NAMALWA (cell line): ENCODE data around the gene ENDOU.

Experiments used
- DNase-seq: peaks from one replicate; pipeline ENCODE4 v3.0.0-alpha.2; 2015; ENCODE audit warnings: low spot score

The ENDOU gene, protein sequence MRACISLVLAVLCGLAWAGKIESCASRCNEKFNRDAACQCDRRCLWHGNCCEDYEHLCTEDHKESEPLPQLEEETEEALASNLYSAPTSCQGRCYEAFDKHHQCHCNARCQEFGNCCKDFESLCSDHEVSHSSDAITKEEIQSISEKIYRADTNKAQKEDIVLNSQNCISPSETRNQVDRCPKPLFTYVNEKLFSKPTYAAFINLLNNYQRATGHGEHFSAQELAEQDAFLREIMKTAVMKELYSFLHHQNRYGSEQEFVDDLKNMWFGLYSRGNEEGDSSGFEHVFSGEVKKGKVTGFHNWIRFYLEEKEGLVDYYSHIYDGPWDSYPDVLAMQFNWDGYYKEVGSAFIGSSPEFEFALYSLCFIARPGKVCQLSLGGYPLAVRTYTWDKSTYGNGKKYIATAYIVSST

DNA sequence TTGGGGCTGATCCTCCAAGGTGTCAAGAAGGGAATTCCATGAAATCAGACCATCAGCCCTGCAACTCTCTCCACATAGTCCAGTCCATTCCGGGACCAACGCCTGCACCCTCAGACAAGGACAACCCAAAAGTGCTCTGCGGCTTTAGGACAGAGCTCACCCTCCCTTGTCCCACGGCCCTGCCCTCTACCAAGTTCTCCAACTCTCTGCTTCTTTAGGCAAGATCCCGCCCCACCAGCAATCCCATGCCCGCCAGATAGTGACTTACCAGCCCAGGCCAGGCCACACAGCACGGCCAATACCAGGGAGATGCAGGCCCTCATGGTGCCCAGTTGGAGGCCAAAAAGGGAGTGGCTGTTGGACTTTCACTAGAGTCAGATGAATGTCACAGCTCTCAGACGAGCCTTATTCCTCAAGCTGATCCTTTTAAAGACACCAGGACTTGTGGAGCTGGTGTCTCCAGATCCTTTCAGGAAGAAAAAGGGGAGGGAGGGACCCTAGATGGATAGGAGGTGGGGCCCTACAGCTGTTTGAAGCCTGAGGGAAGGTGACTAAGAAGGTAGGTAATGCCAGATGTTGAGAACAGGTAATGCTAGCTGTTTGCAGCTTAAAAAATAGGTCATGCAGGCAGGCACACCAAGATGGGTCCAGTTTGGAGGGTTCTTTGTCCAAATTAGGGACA is at the start of gene ENDOU:
ENDOU (minus strand) TSS at position 400 of the 682 bp plus-strand sequence; CDS start at position 323, 77 bp downstream.
- no peak for DNase-seq

DNA sequence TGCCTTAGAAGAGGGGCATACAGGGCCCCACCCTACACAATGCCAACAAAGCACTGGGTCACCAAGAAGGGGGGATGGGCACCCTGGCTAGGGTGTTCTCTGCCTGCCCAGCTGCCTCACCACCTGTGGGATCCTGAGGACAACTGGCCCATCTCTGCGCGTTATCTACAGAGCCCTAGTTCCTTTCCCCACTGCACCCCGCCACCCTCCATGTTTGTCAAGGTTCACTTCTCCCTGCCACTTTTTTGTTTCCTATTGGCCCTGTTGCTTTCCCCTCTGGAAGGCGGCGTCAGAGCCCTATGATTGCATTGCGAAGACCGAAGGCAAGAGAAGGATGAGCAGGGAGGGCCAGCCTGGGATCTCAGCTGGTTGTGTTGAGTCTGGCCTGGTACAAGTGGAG is 49.4 kb upstream of the ENDOU start:
- no peak for DNase-seq

DNA sequence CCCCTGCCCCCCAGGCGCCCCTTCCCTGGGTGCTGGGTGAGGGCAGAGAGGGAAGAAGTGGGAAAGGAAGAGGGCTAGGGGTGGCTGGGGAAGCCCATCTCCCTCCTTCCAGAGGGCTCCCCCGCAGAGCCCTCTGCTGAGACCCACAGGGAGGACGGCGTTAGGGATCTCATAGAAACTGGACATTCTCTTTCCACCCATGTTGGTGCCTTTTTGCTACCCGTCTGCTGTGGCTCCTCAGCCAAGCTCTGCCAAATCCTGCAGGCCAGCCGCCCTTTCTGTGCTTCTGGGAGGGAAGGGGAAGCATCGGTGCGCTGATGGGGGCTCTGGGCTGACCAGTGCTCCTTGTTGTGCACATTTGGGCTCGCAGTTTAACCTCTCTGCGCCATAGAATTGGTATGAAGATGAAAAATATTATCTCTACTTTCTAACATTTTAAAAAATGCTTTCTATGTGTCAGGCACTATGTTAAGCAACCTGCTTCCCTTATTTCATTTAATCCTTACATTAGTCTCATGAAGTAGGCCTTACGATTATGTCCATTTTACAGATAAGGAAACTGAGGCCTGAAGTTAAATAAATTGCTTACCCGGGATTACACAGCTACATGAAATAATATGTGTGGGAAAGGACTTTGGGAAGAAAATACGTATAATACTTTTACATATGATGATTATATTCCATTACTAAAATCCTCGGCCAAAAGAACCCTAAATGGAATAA is 48.7 kb upstream of the ENDOU start:
- no peak for DNase-seq

DNA sequence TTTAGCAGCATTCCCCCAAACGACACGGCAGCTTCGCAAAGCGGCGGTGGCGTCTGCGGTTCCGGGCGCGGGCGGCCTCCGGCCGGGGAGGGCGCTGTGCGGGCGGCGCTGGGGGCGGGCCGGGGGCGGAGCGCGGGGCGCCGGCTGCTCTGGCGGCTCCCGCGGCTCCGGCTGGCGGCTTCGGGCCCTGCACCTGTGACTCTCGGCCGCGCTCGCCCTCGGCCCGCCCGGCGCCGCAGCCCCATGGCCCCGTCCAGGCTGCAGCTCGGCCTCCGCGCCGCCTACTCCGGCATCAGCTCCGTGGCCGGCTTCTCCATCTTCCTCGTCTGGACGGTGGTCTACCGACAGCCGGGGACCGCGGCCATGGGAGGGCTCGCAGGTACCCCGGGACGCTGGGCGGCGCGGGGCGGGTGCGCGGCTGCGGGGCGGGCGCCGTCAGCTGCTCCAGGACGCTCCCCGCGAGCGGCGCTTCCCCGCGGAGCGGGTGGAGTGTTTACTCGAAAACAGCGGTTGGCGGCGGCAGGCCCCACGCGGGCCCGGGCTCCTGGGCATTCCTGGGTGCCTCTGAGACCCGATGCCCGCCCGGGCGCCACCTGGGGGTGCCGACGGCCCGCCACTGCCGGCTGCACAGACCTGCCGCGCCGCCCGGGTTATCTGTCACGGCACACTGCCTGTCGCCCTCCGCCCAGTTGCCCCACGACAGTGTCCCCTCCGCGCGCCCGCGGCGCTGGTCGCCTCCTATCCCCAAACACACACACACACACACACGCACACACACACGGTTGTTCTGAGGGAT is 48.0 kb upstream of the ENDOU start, which contains the start of gene SLC48A1:
SLC48A1 (plus strand) TSS at position 177 of the 796 bp plus-strand sequence; CDS start at position 244, 67 bp downstream.
- peak; percentile 78 for DNase-seq

DNA sequence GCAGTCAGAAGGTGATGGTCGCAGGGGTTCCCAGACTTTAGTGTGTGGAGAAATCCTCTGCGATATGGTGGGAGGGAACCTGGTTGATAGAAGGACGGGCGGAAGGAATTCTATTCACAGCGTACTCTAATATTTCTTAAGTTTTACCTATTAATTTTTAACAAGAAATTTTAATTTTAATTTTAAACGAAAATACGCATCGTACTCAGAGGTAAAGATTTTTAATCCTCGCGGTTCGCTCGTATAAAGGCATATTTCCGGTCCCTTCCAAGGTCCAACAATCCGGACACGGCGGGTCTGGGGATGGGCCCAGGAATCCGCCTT is 47.4 kb upstream of the ENDOU start:
- no peak for DNase-seq

DNA sequence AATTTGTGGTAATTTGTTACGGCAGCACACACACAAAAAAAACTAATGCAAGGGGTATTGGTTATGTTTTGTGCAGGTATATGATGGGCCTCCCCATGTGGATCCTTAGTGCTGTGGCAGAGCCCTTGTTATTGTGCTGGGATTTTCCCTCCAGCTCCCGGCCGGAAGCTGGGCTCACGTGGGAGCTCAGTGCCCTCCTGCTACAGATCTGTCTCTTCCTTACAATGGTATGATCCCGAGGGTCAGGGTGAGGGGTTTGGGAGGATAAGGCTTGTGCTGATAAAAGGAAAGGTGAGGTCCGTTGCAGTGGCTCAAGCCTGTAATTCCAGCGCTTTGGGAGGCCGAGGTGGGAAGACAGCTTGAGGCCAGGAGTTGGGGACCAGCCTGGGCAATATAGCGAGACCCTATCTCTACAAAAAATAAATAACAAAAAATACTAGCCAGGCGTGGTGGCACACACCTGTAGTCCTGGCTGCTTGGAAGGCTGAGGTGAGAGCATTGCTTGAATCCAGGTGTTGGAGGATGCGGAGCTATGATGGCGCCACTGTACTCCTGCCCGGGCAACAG is 46.9 kb upstream of the ENDOU start:
- no peak for DNase-seq

DNA sequence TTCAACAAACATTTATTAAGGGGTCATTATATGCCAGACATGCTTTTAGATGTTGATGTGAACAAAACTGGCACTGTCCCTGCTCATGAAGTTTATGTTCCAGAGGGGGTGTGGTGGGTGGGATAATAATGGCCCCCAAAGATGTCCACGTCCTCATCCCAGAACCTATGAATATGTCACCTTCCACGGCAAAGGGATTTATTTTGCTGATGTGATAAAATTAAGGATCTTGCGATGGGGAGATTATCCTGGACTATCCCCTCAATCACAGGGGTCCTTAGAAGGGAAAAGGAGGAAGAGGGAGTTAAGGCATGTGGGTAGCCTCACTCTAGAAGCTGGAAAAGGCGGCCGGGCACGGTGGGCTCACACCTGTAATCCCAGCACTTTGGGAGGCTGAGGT is 46.0 kb upstream of the ENDOU start:
- no peak for DNase-seq

DNA sequence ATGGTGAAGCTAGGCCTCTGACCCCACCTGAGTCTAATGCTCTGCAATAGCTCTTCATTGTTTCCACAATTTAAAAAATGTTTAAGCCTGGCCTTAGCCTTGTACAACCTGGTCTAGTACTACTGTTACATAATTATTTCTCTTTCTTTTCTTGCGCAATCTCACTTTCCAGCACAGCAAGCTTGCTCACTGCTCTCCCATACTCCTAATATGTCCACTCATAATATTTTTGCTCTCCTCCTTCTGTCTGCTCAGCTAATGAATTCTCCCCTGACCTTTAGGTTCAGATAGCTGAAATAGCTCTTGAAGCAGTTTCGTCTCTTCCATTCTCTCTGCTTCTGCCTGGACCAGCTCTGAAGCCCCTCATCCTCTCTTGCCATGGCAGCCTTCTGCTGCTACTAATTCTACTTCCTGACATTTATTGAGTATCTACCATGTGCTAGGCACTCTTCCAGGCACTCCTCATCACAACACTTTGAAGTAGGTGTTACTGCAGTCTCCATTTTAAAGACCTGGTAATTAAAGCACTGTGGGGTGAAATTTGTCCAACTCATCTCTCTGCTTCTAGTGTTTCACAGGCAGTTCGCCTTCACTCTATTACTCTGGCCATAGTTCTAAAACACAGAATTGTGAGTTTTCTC is 44.9 kb upstream of the ENDOU start:
- no peak for DNase-seq

DNA sequence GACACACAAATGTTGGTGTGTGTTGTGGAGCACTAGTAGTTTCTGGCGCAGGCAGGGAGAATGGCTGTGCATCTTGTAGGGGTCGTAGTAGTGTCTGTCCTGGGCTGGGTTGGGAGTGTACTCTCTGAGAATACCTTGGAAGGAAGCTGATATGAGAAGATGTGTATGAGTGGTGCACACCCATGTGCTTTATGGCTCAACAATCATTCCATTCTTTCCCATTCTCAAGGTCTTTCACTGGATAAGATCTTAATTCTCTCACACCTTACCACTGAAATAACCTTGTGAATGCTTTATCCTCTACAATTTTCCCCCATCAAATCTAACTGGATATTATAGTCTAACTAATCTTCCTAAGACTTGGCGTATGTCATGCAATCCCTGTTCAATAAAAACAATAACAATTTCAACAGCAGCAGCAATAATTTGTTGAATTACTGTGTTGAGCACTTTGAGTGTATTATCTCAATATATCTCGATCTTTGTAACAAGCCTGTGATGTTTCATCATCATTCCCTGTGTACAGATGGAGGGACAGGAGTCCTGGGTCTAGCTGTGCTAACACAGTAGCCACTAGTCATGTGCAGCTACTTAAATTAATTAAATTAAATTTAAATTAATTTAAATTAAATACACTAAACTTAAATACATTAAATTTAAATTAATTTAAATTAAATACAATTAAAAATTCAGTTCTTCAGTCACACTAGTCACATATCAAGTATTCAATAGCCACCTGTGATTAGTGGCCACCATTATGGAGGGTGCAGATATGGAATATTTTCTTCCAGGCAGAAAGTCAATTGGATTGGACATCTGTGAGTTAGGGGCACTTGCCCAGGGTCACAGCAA is 44.2 kb upstream of the ENDOU start:
- no peak for DNase-seq

DNA sequence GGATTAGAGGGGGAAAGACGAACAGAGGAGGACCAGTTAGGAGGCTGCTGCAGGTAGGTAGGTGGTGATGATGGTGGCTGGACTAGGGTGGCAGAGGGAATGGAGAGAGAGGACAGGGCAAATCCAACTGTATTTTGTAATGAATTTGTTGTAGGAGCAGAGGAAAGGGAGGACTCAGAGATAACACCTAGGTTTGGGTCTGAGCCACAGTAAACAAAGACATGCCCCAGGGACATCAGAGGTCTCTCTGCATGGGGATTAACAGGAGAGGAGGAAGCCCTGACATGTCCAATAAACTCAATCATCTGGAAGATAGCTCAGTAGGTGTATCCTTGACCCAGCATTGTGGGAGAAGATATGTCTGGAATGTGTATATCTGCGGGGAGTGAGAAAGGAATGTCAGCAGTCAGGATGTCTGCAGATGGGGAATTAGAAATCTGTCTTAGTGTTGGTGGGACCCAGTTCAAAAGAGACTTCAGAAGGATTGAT is 43.1 kb upstream of the ENDOU start:
- no peak for DNase-seq

DNA sequence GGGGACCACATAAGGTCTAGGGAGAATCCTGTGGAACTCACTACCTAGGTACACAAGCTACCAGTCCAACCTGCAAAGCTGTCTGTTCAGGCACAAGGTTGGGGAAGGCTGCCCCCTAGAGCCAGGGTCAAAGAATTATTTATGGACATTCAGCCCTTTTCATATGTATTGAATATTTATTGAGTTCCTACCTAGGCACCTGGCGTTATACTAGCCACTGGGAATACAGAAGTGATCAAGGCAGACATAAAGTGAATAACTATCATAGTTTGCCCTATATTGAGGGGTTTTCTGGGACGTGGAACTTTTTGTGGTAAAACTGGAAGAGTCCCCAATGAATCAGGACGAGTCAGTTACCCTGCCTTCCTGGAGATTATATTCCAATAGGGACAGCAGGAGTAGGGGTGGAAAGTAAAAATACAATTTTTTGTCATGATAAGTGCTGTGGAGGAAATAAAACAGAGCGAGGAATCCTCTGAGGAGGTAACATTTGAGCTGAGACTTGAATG is 42.0 kb upstream of the ENDOU start:
- peak; percentile 73 for DNase-seq

DNA sequence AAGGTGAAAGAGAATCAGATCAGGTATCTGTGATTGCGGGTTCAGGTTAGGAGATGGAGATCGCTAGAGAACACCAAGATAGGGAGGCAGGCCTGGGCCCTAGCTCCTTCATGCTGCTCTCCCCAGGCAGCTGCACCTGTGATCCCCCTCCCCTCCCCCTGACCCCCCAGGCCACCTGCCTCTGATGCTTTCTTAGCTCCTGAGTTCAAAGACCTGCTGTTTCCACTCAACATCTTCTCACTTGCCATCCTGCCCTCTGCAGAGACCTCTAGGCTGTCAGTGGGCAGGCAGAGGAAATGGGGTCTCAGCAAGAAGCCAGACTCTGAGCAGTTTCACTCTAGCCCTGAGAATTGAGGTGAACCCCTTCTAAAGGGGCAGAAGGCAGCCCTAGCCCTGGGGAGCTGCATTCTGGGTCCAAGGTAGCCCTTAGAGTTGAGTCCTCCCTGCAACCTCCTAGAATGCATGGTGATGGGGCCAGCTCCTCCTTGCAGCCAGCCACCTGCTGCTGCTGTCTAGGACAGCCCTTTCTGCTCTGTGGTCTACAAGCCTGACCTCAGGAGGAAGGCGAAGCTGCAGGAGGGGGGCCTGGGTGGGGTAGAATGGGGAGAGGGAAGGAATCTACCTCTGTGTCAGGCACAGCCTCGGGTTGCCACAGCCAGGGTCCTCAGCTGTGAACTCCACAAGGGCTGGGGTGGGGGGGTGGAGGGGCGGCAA is 41.4 kb upstream of the ENDOU start:
- no peak for DNase-seq

DNA sequence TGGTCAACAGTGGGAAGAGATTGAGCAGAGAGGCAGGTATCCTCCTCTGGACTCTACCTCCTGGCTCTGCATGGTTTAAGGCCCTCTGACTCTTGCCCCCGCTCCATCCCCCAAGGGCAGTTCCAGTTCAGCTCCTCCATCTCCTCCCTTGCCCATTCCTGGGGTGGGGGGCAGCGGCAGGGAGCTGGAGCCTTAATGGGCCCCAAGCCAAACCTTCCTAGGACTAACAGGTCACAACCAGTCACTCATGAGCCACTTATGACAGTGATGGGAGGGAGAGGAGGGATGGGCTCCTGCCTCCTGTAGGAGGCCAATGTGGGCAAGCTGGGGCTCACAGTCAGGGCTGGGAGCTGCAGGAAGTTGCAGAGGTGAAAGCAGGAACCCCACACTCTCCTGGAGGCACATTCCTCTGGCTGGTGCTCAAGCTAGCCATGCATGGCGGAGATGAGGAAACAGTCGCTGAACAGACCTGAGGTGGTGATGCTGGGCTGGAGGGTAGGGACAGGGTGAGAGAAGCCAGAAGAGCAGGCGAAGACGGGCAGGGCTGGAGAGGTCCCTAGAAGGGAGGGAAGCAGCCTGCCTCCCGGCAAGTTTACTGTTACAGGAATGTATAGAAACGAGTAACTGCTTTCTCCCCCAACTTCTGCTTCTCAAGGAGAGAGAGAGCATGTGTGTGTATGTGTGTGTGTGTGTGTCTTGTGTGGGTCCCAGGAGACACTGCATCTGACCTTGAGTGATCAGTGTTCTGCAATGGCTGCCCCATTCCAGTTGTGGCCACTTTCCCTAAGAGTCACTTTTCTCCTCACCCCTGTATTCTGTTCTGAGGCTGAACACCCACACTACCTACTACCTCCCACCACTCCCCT is 38.4 kb upstream of the ENDOU start:
- DNase-seq, result no peak

DNA sequence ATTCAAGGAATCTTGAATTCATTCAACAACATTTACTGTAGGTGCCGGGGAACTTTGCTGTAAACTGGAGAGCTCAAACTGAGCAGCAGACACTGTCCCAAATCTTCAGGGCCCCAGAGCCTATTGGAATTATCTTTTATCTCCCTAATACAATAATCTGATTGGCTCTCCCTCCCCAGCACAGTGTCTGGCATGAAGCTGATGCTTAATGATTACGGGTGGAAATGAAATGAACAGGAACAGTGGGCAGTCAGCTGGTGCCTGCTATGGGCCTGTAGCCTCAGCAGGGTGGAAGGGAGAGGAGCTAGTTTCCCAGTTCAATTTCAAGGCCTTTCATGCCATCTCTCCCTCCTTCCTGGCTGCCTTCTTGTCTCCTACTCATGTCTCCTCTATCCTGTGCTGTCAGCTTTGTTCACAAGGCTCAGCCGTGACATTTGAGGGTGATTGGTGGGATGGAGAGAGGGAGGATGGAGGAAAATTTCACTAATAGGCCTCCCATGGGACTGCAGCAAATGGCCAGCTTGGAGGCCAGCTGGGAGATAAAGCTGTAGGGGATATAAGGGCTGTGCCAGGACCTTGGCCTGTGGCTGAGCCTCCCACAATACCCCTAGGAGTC is 37.7 kb upstream of the ENDOU start:
- DNase-seq, result no peak

DNA sequence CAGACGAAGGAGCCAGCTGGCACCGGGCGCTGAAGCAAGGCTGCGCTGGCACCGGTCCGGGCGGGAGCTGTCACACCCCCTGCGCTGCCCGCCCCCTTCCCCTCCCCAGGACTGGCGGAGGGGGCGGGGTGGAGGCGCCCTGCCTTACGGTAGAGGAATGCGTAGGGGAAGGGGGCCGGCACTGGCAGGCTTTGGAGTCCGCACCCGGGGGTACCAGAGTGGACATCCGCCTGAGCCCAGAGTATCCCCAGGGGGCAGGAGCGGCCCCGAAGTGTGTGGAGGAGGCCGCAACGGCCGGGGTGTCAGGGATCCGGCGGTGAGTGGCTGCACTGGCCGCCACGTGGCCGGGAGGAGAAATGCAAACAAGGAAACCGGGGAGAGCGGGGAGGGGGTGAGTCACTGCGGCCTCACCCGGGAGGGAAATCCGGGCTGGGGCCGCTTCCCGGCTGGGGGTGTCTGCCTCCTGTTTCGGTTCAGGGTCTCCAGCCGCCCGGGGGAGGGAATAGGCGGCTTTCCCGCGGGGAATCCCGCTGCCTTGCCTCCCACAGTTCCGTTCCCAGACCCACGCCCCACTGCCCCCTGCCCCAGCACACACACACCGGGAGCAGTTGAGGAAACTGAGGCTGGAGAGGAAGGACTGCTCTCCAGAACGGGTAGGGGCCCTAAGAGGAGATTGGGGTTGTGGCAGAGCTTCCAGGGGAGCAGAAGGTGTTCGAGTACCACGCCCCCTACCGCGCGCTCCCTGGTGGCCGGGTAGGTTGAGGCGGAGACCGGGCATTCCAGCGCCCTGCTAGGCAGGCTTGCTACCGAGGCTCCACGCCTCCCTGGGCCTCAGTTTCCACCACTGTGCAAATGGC is 33.8 kb upstream of the ENDOU start, which contains the start of gene RAPGEF3:
RAPGEF3 (minus strand) TSS at position 47 of the 857 bp plus-strand sequence. CDS start 324 bp downstream, outside the sequence.
- peak; percentile 74 for DNase-seq

DNA sequence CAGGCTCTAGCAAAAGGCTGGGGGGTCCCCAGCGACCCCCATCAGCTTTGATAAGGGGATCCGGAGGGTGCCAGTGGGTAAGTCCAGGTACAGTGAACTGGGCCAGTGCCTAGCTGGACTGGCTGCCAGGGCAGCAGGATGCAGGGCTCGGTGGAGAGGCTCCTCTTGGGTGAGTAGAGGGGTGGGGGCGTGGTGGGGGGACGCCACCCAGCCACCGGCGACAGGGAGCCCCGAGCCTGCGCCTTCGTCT is 33.2 kb upstream of the ENDOU start:
- DNase-seq, result no peak
